Right renal cortex interstitium (tissue), 3 donors: ENCODE data around the gene CCR8. TPM values are rescaled to one million over a fixed set of nuclear protein-coding genes. Genes with fewer than 3 reads are reported as not detected.

Experiments
- polyA plus RNA-seq, 3 donors: library from polyadenylated mRNA; unstranded; fragments of 120-200 nt; gene quantifications; one replicate each; pipeline ENCODE4 v1.2.1, GENCODE V29; 2013; ENCODE audit not compliant: insufficient read length in 3 of 3

Gene CCR8
- polyA plus RNA-seq, 3 donors, result not detected

Other genes with a start within 250 kb of the CCR8 start
- 10 to 100 TPM; 55.5 to 59.3 (median 59.1) TPM for gene GORASP1, start 222.1 kb upstream of the CCR8 start, polyA plus RNA-seq
- 1 to 10 TPM; 5.8 to 7.3 (median 7.1) TPM for gene TTC21A, start 222.0 kb upstream of the CCR8 start, polyA plus RNA-seq
- 10 to 100 TPM in 1 of 3 donors, 1 to 10 TPM in 2; 8.3 to 10.6 (median 9.2) TPM for gene CSRNP1, start 176.1 kb upstream of the CCR8 start, polyA plus RNA-seq
- gene XIRP1, start 137.1 kb upstream of the CCR8 start, polyA plus RNA-seq, result under 1 TPM; 0.12 to 0.47 (median 0.16) TPM
- gene CX3CR1, start 49.7 kb upstream of the CCR8 start, polyA plus RNA-seq, result 1 to 10 TPM; 4.8 to 5.9 (median 4.9) TPM
- 10 to 100 TPM; 33.4 to 37.9 (median 35.1) TPM for gene SLC25A38, start 53.7 kb downstream of the CCR8 start, polyA plus RNA-seq
- gene RPSA, start 77.0 kb downstream of the CCR8 start, polyA plus RNA-seq, result 1,000 to 10,000 TPM; 1,500 to 1,691 (median 1,570) TPM
- gene MOBP, start 138.0 kb downstream of the CCR8 start, polyA plus RNA-seq, result under 1 TPM in 2 of 3 donors, not detected in 1; 0.04 to 0.08 TPM